T-helper 2 cell treated with Interferon-gamma antibody and Interleukin-4, amounts not matched to agents 100 ng/mL and 5 ng/mL, for 36 hours (primary cell): ENCODE data around the gene CFAP92. TPM values are rescaled to one million over a fixed set of nuclear protein-coding genes. Genes with fewer than 3 reads are reported as not detected.

Experiments
- intact Hi-C: fragments of 100-400 bp; cut with micrococcal nuclease; formaldehyde crosslinking; loops from one replicate; pipeline ENCODE4 v1.15.1; 2023
- total RNA-seq: library from RNA; stranded (reverse); gene quantifications from 2 replicates; pipeline ENCODE4 v1.2.3, GENCODE V29; 2022

Gene CFAP92
- total RNA-seq, result not detected in 2 replicates

- intact Hi-C loops, result loop anchor here (2.0 to 10.0 kb wide), 2 partner anchors 33 to 499 kb away; partner anchors contain the start of gene GATA2
These were observed at the start of gene CFAP92 for GRCh38 chr3:128993461-128994172. TSS of gene CFAP92 (minus strand) at chr3:128994076. CDS start at chr3:128993304, 772 bp downstream.

GRCh38 chr3:129040579-129041300, 46.9 kb upstream of the CFAP92 start:
- intact Hi-C loops, result no loop called here

GRCh38 chr3:129040039-129040336, 46.1 kb upstream of the CFAP92 start:
- intact Hi-C loops, result no loop called here

GRCh38 chr3:129039271-129040038, 45.6 kb upstream of the CFAP92 start:
- intact Hi-C loops, result no loop called here

- intact Hi-C loops, result no loop called here
These were observed 44.4 kb upstream of the CFAP92 start for GRCh38 chr3:129038121-129038855.

- intact Hi-C loops, result no loop called here
These were observed 43.2 kb upstream of the CFAP92 start for GRCh38 chr3:129037093-129037419.

GRCh38 chr3:129036222-129037092, 42.6 kb upstream of the CFAP92 start:
- intact Hi-C loops, result no loop called here

- intact Hi-C loops, result no loop called here
These were observed 41.7 kb upstream of the CFAP92 start for GRCh38 chr3:129035360-129036221.

GRCh38 chr3:129034642-129035041, 40.8 kb upstream of the CFAP92 start:
- intact Hi-C loops, result no loop called here

- intact Hi-C loops, result no loop called here
These were observed 39.9 kb upstream of the CFAP92 start for GRCh38 chr3:129033633-129034321.

- intact Hi-C loops, result no loop called here
These were observed 39.3 kb upstream of the CFAP92 start for GRCh38 chr3:129033151-129033550.

- intact Hi-C loops, result no loop called here
These were observed 38.8 kb upstream of the CFAP92 start for GRCh38 chr3:129032716-129033115.

- intact Hi-C loops, result no loop called here
These were observed 37.8 kb upstream of the CFAP92 start for GRCh38 chr3:129031476-129032215.

GRCh38 chr3:129030611-129031010, 36.7 kb upstream of the CFAP92 start:
- intact Hi-C loops, result no loop called here

GRCh38 chr3:129028866-129029265, 35.0 kb upstream of the CFAP92 start:
- intact Hi-C loops, result no loop called here

- intact Hi-C loops, result loop anchor here (1.0 to 2.0 kb wide), 6 partner anchors 11 to 371 kb away; partner anchors contain the start of genes CFAP92 and COPG1
These were observed 33.6 kb upstream of the CFAP92 start for GRCh38 chr3:129027544-129027880.

- intact Hi-C loops, result loop anchor here (1.0 to 2.0 kb wide), 6 partner anchors 11 to 372 kb away; partner anchors contain the start of genes CFAP92 and COPG1
These were observed 33.1 kb upstream of the CFAP92 start for GRCh38 chr3:129026728-129027543.
